HG02938 (cell line): ENCODE measurements around the gene SERPINE3.

ENCODE experiments used
- ATAC-seq: cut with Tn5 transposase; IDR thresholded peaks from one replicate; pipeline ENCODE4 v1.9.1; 2021; ENCODE audit warnings: mild to moderate bottlenecking, moderate library complexity; ENCODE audit not compliant: unreplicated experiment

The SERPINE3 gene

DNA sequence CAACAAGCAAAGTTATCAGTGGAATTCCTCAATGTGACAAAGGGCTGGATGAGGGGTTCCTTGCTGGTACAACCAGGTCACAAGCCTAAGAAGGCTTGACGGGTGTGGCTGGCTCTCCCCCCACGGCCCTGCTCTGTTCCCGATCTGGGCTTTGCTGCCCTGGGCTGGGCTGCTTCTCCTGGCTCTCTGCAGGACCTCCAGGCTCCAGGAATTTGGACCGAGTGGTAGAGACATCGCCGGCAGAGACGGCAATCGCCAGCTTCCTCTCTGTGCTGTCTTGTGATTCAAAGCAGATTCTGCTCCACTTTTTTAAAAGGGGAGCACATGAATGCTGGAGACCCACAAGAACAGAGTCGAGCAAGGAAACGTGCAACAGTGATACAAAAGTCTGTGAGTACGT is at the start of gene SERPINE3:
Gene SERPINE3 (plus strand): TSS at position 338 of the 400 bp plus-strand sequence. CDS start 1,401 bp downstream, outside the sequence.
- no peak for ATAC-seq

GRCh38 chr13:51291341-51291740 is 48.1 kb upstream of the SERPINE3 start:
- ATAC-seq: no peak

GRCh38 chr13:51292000-51292565 is 47.4 kb upstream of the SERPINE3 start:
- ATAC-seq: no peak

GRCh38 chr13:51297556-51297955 is 41.9 kb upstream of the SERPINE3 start:
- no peak for ATAC-seq

DNA sequence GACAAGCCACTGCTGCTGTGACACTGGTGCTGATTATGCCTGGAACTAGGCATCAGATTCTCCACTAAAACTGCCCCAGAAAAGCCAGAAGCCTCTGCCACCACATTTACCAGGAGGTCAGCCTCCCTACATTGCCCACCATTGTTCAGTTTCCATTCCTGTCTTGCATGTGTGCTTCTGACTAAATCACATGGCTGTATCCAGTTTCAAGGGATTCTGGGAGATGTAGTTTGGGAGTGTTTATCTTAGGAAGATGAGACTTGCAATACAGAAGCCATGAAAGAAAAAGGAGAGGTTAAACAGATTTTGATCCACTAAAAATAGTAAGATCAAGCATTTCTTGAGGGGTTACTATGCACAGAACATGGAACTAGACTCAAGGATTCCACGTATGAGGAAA is 40.7 kb upstream of the SERPINE3 start:
- ATAC-seq: no peak

DNA sequence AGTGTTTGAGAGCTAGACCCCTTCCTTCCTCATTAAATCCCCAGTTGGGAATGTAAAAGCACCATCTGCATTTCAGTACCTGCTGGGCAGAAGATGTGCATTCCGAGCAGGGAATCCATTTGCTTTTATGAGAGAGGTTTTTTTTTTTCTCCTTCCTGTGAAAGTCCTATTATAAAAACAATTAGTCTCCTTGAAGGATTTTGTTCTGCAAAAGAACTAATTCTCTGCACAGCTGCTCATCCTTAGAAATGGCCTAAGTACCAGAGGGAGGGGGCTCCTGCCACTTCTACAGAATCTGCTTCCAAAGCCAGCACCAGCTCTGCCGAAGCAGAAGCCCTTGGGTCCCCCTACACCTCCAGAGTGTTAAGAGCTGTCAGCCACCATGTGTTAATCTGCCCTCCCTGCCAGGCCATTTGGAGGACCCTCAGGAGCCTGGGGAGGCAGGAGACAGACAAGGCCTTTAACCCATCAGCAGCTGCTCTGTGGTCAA is 36.4 kb upstream of the SERPINE3 start:
- no peak for ATAC-seq

GRCh38 chr13:51303882-51304281 is 35.6 kb upstream of the SERPINE3 start:
- no peak for ATAC-seq

GRCh38 chr13:51305271-51305967 is 34.1 kb upstream of the SERPINE3 start:
- ATAC-seq: no peak

DNA sequence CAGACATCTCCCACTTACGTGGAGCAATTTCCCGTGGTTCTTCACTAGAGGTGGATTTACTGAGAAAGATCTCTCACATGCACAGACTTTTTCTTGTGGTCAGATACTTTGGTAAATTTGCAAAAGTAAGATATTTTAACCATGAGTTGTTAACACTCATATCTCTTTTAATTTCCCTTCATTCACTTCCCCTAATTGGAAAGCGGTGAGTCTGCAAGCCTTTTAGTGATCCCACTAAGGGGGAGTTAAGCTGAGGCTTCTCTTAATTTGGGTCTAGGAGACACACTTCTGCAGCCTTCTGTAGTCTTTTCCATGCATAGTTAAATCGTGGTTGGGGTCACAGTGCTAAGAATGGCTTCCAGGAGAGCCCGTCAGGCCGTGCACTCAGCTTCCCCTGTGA is 30.7 kb upstream of the SERPINE3 start:
- no peak for ATAC-seq

DNA sequence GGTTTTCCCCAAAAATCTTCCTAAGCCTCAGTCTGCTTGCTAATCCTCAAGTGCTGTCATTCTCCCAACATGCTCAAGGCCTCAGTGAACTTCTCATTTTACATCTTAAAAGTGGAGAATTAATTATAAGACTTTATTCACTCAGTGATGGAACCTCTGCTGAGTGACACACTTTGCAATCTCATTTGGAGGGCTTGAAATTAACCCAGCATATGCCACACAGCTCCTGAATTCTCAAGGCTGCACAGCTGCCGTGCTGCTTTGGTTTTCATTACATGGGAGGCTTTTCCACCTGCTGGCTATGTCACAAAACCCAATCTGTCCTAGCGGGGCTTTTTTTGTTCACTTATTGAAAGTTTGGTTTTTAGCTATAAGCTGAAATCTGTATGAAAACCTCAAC is 28.3 kb upstream of the SERPINE3 start:
- ATAC-seq: no peak

- ATAC-seq: no peak
Measured at GRCh38 chr13:51311957-51312520, 27.5 kb upstream of the SERPINE3 start.

DNA sequence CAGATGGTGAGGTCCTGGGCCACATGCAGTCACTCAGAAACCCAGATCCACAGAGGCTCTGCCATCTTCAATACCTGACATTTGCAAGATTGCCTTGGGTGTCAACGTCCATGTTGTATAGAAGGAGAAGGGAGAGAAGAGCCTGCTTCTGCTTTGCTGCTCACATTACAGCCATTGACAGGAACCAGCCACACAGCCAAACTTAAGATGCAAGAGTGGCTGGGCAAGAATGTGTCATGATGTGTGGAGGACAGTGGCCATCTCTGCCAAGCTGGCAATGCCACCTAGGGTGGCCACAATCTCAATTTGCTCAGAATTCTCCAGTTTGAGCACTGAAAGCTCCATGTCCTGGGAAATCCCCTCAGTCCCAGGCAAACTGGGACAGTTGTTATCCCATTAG is 25.9 kb upstream of the SERPINE3 start:
- no peak for ATAC-seq

DNA sequence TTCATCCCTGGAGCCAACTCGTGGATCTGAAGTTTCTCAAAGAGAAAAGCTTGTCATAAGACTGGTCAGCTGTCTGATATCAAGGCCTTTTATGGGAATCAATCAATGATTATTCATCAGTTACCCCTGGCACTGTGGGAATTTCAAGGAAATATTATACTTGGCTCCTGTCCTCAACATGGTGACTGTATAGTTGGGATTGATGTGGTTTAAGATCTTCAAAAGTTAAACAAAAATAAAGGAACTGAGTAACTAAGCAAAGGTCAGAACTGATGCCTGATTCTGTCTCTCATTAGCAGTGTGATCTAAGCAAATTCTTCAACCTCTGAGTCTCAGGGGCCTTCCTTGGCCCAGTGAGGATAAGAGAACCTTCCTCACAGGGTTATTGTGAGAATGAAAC is 22.2 kb upstream of the SERPINE3 start:
- no peak for ATAC-seq

- no peak for ATAC-seq
Measured at GRCh38 chr13:51318015-51318414, 21.5 kb upstream of the SERPINE3 start.

- ATAC-seq: no peak
Measured at GRCh38 chr13:51318876-51319275, 20.6 kb upstream of the SERPINE3 start.

DNA sequence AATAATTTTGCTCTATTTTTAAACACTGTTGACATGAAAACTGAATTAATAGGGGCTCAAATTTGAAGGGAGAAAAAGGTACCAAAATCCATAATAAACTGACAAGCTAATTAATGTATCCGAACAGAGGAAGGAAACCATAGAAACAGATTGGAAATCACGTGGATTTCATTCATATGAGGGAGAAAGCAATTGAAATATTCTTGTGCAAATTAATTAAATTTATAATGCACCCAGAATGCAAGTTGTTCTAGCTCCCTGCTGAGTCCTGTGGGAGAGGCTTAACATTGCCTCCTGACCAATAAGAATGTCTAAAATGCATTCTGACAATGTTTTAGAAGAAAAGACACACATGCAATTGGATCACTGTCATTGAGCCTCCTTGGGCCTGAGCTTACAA is 17.7 kb upstream of the SERPINE3 start:
- ATAC-seq: no peak

DNA sequence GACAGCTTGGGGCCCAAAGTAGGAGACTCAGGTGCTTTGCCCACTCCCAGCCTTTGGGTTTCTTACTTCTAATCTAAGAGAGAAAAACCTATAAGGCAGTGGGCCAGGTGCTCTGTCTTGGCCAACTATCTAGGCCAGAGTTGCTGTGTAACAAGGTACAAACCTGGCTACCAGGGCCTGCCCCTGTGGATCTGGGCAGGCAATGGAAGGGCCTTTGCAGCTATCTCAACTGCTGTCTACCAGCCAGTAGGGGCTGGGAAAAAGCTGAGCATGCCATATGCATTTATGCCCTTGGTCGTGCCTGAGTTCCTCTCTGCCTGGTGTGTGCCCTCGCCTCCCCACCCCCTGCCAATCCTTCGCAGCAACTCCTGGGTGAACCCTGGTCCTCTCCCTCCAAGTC is 16.7 kb upstream of the SERPINE3 start:
- no peak for ATAC-seq

DNA sequence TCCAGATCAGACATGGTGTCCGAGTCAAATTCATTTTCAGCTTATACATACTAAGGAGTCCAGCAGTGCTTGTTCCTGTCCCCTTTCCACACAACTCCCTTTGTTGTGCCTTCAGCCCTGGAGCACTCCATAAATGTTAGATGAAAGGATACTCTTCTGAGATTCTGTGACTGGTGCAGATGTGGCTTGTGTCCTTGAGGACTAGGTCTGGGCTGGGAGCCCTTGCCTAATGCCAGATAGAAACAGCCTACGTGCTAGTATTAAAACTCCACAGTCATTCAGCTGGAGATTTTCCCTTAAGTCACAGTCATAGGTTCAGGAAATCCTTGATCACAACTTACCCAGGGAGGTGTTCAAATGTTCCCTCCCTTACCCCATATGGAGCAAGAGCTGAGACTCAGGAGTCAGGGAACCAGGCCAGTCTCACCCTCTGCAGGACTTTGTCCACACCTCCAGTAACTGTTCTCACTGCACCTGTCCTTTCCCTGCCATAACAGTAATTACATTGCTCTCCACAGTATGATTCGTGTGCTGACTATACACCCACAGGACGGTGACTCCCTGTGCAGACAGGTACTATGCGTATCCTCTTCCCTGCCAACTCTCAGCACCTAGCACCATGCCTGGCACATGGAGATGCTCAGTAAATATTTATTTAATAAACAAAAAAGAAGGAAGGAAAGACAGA is 15.5 kb upstream of the SERPINE3 start:
- ATAC-seq: no peak

DNA sequence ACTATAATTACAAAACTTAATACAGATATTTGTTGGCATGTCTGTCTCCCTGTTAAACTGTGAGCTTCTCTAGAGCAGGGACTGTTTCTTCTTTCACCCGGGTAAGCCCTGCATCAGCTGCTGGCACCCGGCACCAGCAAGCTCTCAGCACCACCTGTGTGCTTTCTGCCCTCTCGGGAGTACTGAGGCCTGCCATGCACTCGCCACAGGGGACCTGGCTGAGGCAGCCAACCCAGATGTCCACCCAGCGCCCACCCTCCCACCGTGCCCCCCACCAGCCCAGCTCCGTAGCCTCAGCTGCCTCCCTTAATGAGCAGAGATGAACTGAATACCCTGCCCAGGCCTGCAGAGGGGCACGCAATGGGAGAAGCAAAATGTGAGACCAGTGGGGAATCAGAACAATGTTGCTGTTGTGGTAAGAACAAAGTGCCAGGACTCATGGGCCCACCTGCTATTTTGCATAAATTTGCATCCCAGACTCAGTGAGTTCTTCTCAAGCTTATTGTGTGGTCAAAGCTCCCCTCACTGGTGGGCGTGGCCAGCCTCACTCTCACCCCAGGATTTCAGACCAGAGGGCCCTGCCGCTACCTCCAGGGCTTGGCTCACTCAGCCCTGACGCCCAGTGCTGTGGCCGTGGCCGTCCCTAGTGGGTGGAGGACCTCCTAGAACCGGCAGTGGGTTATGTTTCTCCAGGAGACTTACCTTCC is 14.6 kb upstream of the SERPINE3 start:
- no peak for ATAC-seq

DNA sequence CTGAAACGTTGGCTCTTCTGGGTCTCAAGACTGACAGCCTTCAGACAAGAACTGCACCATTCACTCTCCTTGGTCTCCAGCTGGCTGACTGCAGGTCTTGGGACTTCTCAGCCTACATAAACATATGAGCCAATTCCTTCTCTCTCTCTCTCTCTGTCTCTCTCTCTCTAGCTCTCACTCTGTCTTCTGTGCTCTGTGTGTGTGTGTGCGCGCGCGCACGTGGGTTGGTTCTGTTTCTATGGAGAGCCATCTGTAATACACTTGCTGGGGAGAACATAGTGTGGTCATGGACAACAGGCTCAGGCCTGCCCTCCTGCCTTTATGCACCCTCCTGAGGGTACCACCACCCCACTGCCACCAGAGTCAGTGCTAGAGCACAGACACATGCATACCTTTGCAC is 13.7 kb upstream of the SERPINE3 start:
- ATAC-seq: no peak

DNA sequence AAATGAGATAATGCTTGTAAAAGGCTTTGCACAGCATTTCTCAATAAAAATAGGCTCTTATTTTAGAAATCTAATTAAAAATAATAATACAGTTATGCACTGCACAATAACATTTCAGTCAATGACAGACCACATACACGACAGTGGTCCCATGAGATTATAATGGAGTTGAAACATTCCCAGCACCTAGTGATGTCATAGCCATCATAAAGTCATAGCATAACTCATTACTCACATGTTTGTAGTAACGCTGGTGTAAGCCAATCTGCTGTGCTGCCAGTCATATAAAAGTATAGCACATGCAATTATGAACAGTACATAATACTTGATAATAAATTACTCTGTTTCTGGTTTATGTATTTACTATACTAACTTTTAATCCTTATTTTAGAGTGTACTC is 12.7 kb upstream of the SERPINE3 start:
- no peak for ATAC-seq
